Endothelial cell of umbilical vein (primary cell): ENCODE measurements around the gene CCDC183. TPM values are rescaled to one million over a fixed set of nuclear protein-coding genes. Genes with fewer than 3 reads are reported as not detected.

Source experiments
- BruUV-seq: library from RNA; stranded (reverse); fragments of 400-500 nt; replicated peaks from 2 replicates; lab custom pipeline; 2021; lab: Mats Ljungman, UMichigan
- CTCF ChIA-PET: fragments of 300-600, 350-600 bp; sonication (Branson Sonifier 250); formaldehyde crosslinking; loops from one replicate; lab custom pipeline; 2021; ENCODE audit warnings: antibody characterized with exemption, inconsistent platforms; lab: Charles Lee
- POLR2A ChIA-PET: fragments of 300-600, 350-600 bp; sonication (Branson Sonifier 250); formaldehyde crosslinking; loops from one replicate; lab custom pipeline; 2021; ENCODE audit warnings: antibody characterized with exemption, inconsistent platforms; lab: Charles Lee
- DNase-seq: peaks from one replicate; pipeline ENCODE4 v3.0.0-alpha.2; 2011; ENCODE audit warnings: low read depth, low spot score
- FAIRE-seq: peaks from 2 replicates; lab custom pipeline; 2011; peaks lifted over from hg19 to GRCh38; lab: Jason Lieb, UNC
- H2AFZ ChIP-seq: 2 replicates; pipeline ENCODE4 v1.6.0; 2012; ENCODE audit warnings: low read depth, low read length, control low read depth, inconsistent platforms
- H3K27ac ChIP-seq: 2 replicates; pipeline ENCODE4 v1.5.1; 2011; ENCODE audit warnings: low read depth, mild to moderate bottlenecking, control low read depth, low read length, moderate library complexity; ENCODE audit not compliant: insufficient read depth
- H3K27me3 ChIP-seq, 2 experiments: 2 replicates each; pipeline versions ENCODE4 v1.6.0 to v1.6.1; 2011; ENCODE audit warnings: low read length in 2 of 2, mixed read lengths in 1 of 2; ENCODE audit not compliant: control insufficient read depth in 2 of 2, insufficient read depth in 2 of 2
- H3K36me3 ChIP-seq, 2 experiments: 2 replicates in 1 of 2; 3 replicates in 1 of 2; pipeline ENCODE4 v1.5.1; 2011; ENCODE audit warnings: low read length in 2 of 2, mild to moderate bottlenecking in 1 of 2, moderate library complexity in 1 of 2; ENCODE audit not compliant: control insufficient read depth in 2 of 2, insufficient read depth in 2 of 2; ENCODE audit errors: extremely low read depth in 1 of 2
- H3K4me1 ChIP-seq: 3 replicates; pipeline ENCODE4 v1.5.1; 2011; ENCODE audit warnings: mild to moderate bottlenecking, low read length; ENCODE audit not compliant: control insufficient read depth, insufficient read depth; ENCODE audit errors: extremely low read depth
- H3K4me2 ChIP-seq: 2 replicates; pipeline ENCODE4 v1.6.1; 2011; ENCODE audit warnings: low read length, control low read depth, mixed read lengths; ENCODE audit not compliant: insufficient read depth
- H3K4me3 ChIP-seq, 3 experiments: fragments of 200-600 bp in 1 of 3; sonication (generic), shearing (Covaris generic) in 1 of 3; replicated peaks in 1 of 3; 2 replicates each; pipeline ENCODE4 v1.5.1; 2011 to 2016; ENCODE audit warnings: control low read depth in 3 of 3, low read length in 3 of 3, mild to moderate bottlenecking in 2 of 3, inconsistent platforms in 1 of 3, low read depth in 1 of 3, moderate library complexity in 1 of 3; ENCODE audit not compliant: insufficient read depth in 1 of 3
- H3K79me2 ChIP-seq: 2 replicates; pipeline ENCODE4 v1.6.0; 2012; ENCODE audit warnings: low read length, inconsistent platforms; ENCODE audit not compliant: control insufficient read depth, insufficient read depth
- H3K9ac ChIP-seq: replicated peaks from 2 replicates; pipeline ENCODE3; 2011; ENCODE audit warnings: low read length, control low read depth; ENCODE audit not compliant: insufficient read depth; ENCODE audit errors: extremely low read depth
- H3K9me1 ChIP-seq: replicated peaks from 3 replicates; pipeline ENCODE4 v1.6.0; 2011; ENCODE audit warnings: mild to moderate bottlenecking, low read length; ENCODE audit not compliant: control insufficient read depth, insufficient read depth; ENCODE audit errors: extremely low read depth
- H3K9me3 ChIP-seq: replicated peaks from 2 replicates; pipeline ENCODE4 v1.5.1; 2012; ENCODE audit warnings: low read length, inconsistent platforms; ENCODE audit not compliant: control insufficient read depth, insufficient read depth
- H4K20me1 ChIP-seq: replicated peaks from 2 replicates; pipeline ENCODE3; 2011; ENCODE audit warnings: mild to moderate bottlenecking, low read length; ENCODE audit not compliant: control insufficient read depth, insufficient read depth; ENCODE audit errors: extremely low read depth
- EZH2 ChIP-seq: IDR thresholded peaks from 2 replicates; pipeline ENCODE4 v1.6.1; 2012; ENCODE audit warnings: borderline replicate concordance, low read depth, mild to moderate bottlenecking, moderate library complexity, low read length, inconsistent platforms; ENCODE audit not compliant: severe bottlenecking
- FOS ChIP-seq: IDR thresholded peaks from 2 replicates; pipeline ENCODE4 v1.6.1; 2011; ENCODE audit warnings: mild to moderate bottlenecking, low read length, moderate library complexity, borderline replicate concordance; ENCODE audit not compliant: insufficient read depth
- GATA2 ChIP-seq: IDR thresholded peaks from 2 replicates; pipeline ENCODE4 v1.7.0; 2011; ENCODE audit warnings: low read depth, mild to moderate bottlenecking, moderate library complexity, mixed read lengths, low read length; ENCODE audit not compliant: insufficient read length, insufficient read depth
- JUN ChIP-seq: IDR thresholded peaks from 2 replicates; pipeline ENCODE4 v1.6.1; 2011; ENCODE audit warnings: borderline replicate concordance, low read depth; ENCODE audit not compliant: insufficient read length, insufficient read depth
- MYC ChIP-seq: IDR thresholded peaks from one replicate; pipeline ENCODE4 v1.6.1; 2011; ENCODE audit warnings: mild to moderate bottlenecking, low read depth, low read length
- POLR2A ChIP-seq: IDR thresholded peaks from 2 replicates; pipeline ENCODE4 v1.6.1; 2012; ENCODE audit warnings: low read depth, mild to moderate bottlenecking, control low read depth, low read length
- POLR2AphosphoS5 ChIP-seq: IDR thresholded peaks from 2 replicates; pipeline ENCODE4 v1.6.1; 2012; ENCODE audit warnings: low read depth, mild to moderate bottlenecking, control low read depth, low read length, moderate library complexity; ENCODE audit not compliant: insufficient read depth
- dilution Hi-C: fragments of 300-500 bp; cut with MboI; formaldehyde crosslinking; loops from one replicate; pipeline ENCODE4 v1.15.0; 2019; ENCODE audit warnings: low sequenced_read_pairs; ENCODE audit not compliant: extremely low pct_ligation_motif_present
- intact Hi-C: fragments of 100-400 bp; cut with micrococcal nuclease; formaldehyde crosslinking; loops from one replicate; pipeline ENCODE4 v1.10.0; 2022
- polyA plus RNA-seq, 4 experiments: library from polyadenylated mRNA; depleted of rRNA in 3 of 4; stranded (reverse) in 3 of 4; unstranded in 1 of 4; fragments of >200 nt; gene quantifications; 2 replicates each; pipeline versions ENCODE4 v1.2.1 to v1.2.3, GENCODE V29; 2011 to 2012; ENCODE audit warnings: missing spikeins in 1 of 4
- total RNA-seq: library from RNA; stranded (reverse); gene quantifications from 2 replicates; pipeline ENCODE4 v1.2.3, GENCODE V29; 2021
- TF ChIP-seq, protein P1 (sequence below), 2 donors: IDR thresholded peaks; 1 replicate in 1 of 2; 2 replicates in 1 of 2; pipeline ENCODE4 v1.5.1; 2011; ENCODE audit warnings: low read length in 2 of 2, mild to moderate bottlenecking in 2 of 2, moderate library complexity in 2 of 2, control low read depth in 1 of 2, inconsistent platforms in 1 of 2, low read depth in 1 of 2; ENCODE audit not compliant: insufficient read depth in 1 of 2; ENCODE audit errors: extremely low read depth in 1 of 2
- TF ChIP-seq, protein P2 (sequence below): IDR thresholded peaks from 2 replicates; pipeline ENCODE4 v1.6.1; 2011; ENCODE audit not compliant: insufficient read depth, insufficient read length

Gene CCDC183
- total and polyA plus RNA-seq, 2 donors (not counting 3 experiments of a cell fraction or from before 2014, with no cell fraction given): 0.50 TPM; not detected in 1

- no TSS peak for BruUV-seq
- Histone ChIP-seq H3K79me2 (no peaks in the 10 kb centered on the region), H2AFZ (no peak overlapping the region), H3K27me3 (no peaks in the 10 kb centered on the region), H3K9me1 (no peaks in the 10 kb centered on the region), H3K4me1 (no peaks in the 10 kb centered on the region), H3K36me3 (peaks cover 14 to 51% of the 10 kb centered on the region in 2 experiments), H4K20me1 (no peaks in the 10 kb centered on the region), H3K4me3 (no peak overlapping the region), H3K4me2 (no peak overlapping the region), H3K9me3 (no peaks in the 10 kb centered on the region), H3K9ac (no peak overlapping the region), H3K27ac (no peak overlapping the region)
- DNase-seq (no peak), FAIRE-seq (no peak)
- dilution Hi-C loops (no loop called here), intact Hi-C loops (no loop called here)
- TF ChIP-seq FOS (no peak), EZH2 (no peak), GATA2 (no peak), POLR2AphosphoS5 (no peak), MYC (no peak), JUN (no peak), POLR2A (no peak)
- TF ChIP-seq, protein P1, sequence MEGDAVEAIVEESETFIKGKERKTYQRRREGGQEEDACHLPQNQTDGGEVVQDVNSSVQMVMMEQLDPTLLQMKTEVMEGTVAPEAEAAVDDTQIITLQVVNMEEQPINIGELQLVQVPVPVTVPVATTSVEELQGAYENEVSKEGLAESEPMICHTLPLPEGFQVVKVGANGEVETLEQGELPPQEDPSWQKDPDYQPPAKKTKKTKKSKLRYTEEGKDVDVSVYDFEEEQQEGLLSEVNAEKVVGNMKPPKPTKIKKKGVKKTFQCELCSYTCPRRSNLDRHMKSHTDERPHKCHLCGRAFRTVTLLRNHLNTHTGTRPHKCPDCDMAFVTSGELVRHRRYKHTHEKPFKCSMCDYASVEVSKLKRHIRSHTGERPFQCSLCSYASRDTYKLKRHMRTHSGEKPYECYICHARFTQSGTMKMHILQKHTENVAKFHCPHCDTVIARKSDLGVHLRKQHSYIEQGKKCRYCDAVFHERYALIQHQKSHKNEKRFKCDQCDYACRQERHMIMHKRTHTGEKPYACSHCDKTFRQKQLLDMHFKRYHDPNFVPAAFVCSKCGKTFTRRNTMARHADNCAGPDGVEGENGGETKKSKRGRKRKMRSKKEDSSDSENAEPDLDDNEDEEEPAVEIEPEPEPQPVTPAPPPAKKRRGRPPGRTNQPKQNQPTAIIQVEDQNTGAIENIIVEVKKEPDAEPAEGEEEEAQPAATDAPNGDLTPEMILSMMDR (IDR thresholded peaks at IDR 0.05; ENCODE audit: extremely low read depth in 1 of 2, insufficient read depth in 1 of 2, low read depth in 1 of 2, low read length in 2 of 2): no peak
- TF ChIP-seq, protein P2, sequence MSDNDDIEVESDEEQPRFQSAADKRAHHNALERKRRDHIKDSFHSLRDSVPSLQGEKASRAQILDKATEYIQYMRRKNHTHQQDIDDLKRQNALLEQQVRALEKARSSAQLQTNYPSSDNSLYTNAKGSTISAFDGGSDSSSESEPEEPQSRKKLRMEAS: no peak
- POLR2A ChIA-PET: no interaction called here
- CTCF ChIA-PET: no interaction called here
Measured at GRCh38 chr9:136827794-136828473, 31.8 kb downstream of the CCDC183 start.
